ENCODE data around the gene CYSLTR2.

DNA sequence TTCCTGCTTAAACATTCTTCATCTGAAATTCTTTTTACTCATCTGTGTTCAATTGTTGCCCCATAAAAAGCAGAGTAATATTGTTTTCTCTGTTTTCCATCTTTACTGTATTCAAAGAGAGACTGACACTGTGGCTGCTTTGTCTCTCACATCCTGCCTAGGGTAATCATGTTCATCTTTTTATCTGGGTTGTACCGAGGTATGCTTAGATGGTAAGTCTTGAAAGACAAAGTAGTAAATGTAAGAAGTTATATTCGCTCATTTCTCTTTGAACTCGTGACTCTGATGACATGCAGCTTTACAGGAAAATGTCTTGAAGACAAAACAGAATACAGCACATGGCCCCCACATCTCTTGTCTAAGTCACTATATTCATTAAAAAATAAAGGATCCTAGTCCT, 20.0 kb upstream of the CYSLTR2 start:
- TF ChIP-seq, protein P1, sequence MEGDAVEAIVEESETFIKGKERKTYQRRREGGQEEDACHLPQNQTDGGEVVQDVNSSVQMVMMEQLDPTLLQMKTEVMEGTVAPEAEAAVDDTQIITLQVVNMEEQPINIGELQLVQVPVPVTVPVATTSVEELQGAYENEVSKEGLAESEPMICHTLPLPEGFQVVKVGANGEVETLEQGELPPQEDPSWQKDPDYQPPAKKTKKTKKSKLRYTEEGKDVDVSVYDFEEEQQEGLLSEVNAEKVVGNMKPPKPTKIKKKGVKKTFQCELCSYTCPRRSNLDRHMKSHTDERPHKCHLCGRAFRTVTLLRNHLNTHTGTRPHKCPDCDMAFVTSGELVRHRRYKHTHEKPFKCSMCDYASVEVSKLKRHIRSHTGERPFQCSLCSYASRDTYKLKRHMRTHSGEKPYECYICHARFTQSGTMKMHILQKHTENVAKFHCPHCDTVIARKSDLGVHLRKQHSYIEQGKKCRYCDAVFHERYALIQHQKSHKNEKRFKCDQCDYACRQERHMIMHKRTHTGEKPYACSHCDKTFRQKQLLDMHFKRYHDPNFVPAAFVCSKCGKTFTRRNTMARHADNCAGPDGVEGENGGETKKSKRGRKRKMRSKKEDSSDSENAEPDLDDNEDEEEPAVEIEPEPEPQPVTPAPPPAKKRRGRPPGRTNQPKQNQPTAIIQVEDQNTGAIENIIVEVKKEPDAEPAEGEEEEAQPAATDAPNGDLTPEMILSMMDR (IDR thresholded peaks at IDR 0.05): no peak
- TF ChIP-seq POLR2A (IDR thresholded peaks at IDR 0.05): no peak
